ENCODE results near the gene RNH1.

The RNH1 gene

GRCh38 chr11:488062-488461, 19.0 kb downstream of the RNH1 start:
- Histone ChIP-seq H3K4me2 (ENCODE audit: low read length) (no peak overlapping the region), H3K4me3 (ENCODE audit: low read length) (no peak overlapping the region), H3K27ac (ENCODE audit: low read depth, low read length) (no peak overlapping the region), H3F3A (ENCODE audit: control insufficient read depth, insufficient read depth) (no peaks in the 10 kb centered on the region), H3K9me2 (replicated peaks; ENCODE audit: control insufficient read depth, low read length) (no peaks in the 10 kb centered on the region), H3K36me3 (ENCODE audit: control insufficient read depth, low read length) (no peaks in the 10 kb centered on the region; the same call in 1 of the 2 replicates), H3K4me1 (ENCODE audit: control insufficient read depth, low read length) (peaks cover 7% of the 10 kb centered on the region), H3K79me2 (ENCODE audit: control insufficient read depth, low read length) (no peaks in the 10 kb centered on the region; the same call in 1 of the 2 replicates), H3K9me3 (ENCODE audit: control insufficient read depth, insufficient read depth, low read length) (no peaks in the 10 kb centered on the region), H4K20me1 (ENCODE audit: control insufficient read depth, insufficient read depth, low read depth, low read length) (no peaks in the 10 kb centered on the region), H3K27me3 (ENCODE audit: control insufficient read depth, low read length) (no peaks in the 10 kb centered on the region)
- no peak for TF ChIP-seq EZH2phosphoT487 (IDR thresholded peaks at IDR 0.05; ENCODE audit: borderline replicate concordance, low read length)
- no peak for TF ChIP-seq CTCF (IDR thresholded peaks at IDR 0.05; ENCODE audit: low read depth, low read length, poor library complexity, severe bottlenecking)

- TF ChIP-seq CTCF (IDR thresholded peaks at IDR 0.05; ENCODE audit: low read depth, low read length, poor library complexity, severe bottlenecking) (no peak), EZH2phosphoT487 (IDR thresholded peaks at IDR 0.05; ENCODE audit: borderline replicate concordance, low read length) (no peak)
- no peaks in the 10 kb centered on the region; the same call in 1 of the 2 replicates for H3K36me3 ChIP-seq (ENCODE audit: control insufficient read depth, low read length)
These were observed 19.4 kb downstream of the RNH1 start for GRCh38 chr11:487571-488021.

GRCh38 chr11:486189-486588, 20.9 kb downstream of the RNH1 start:
- TF ChIP-seq EZH2phosphoT487 (IDR thresholded peaks at IDR 0.05; ENCODE audit: borderline replicate concordance, low read length) (no peak), CTCF (IDR thresholded peaks at IDR 0.05; ENCODE audit: low read depth, low read length, poor library complexity, severe bottlenecking) (no peak)
- Histone ChIP-seq H3K27ac (ENCODE audit: low read depth, low read length) (no peak overlapping the region), H4K20me1 (ENCODE audit: control insufficient read depth, insufficient read depth, low read depth, low read length) (no peaks in the 10 kb centered on the region), H3K79me2 (ENCODE audit: control insufficient read depth, low read length) (no peaks in the 10 kb centered on the region; the same call in 1 of the 2 replicates), H3K27me3 (ENCODE audit: control insufficient read depth, low read length) (no peaks in the 10 kb centered on the region), H3K9me2 (replicated peaks; ENCODE audit: control insufficient read depth, low read length) (no peaks in the 10 kb centered on the region), H3K36me3 (ENCODE audit: control insufficient read depth, low read length) (no peaks in the 10 kb centered on the region; the same call in 1 of the 2 replicates), H3K4me1 (ENCODE audit: control insufficient read depth, low read length) (no peaks in the 10 kb centered on the region), H3K4me2 (ENCODE audit: low read length) (no peak overlapping the region), H3K9me3 (ENCODE audit: control insufficient read depth, insufficient read depth, low read length) (no peaks in the 10 kb centered on the region), H3K4me3 (ENCODE audit: low read length) (no peak overlapping the region), H3F3A (ENCODE audit: control insufficient read depth, insufficient read depth) (no peaks in the 10 kb centered on the region; the same call in 1 of the 2 replicates)

More at GRCh38 chr11:487571-488021, 19.4 kb downstream of the RNH1 start:
- peaks cover 2% of the 10 kb centered on the region for H3K4me1 ChIP-seq (ENCODE audit: control insufficient read depth, low read length)
- no peaks in the 10 kb centered on the region for H3K9me2 ChIP-seq (replicated peaks; ENCODE audit: control insufficient read depth, low read length)
- no peaks in the 10 kb centered on the region for H4K20me1 ChIP-seq (ENCODE audit: control insufficient read depth, insufficient read depth, low read depth, low read length)
- H3F3A ChIP-seq (ENCODE audit: control insufficient read depth, insufficient read depth), result no peaks in the 10 kb centered on the region
- H3K4me3 ChIP-seq (ENCODE audit: low read length), result no peak overlapping the region
- H3K27ac ChIP-seq (ENCODE audit: low read depth, low read length), result no peak overlapping the region
- no peaks in the 10 kb centered on the region for H3K9me3 ChIP-seq (ENCODE audit: control insufficient read depth, insufficient read depth, low read length)
- no peaks in the 10 kb centered on the region; the same call in 1 of the 2 replicates for H3K79me2 ChIP-seq (ENCODE audit: control insufficient read depth, low read length)
- no peaks in the 10 kb centered on the region for H3K27me3 ChIP-seq (ENCODE audit: control insufficient read depth, low read length)
- H3K4me2 ChIP-seq (ENCODE audit: low read length), result no peak overlapping the region
